Measurements from ENCODE around the gene LMO1.

The LMO1 gene

DNA sequence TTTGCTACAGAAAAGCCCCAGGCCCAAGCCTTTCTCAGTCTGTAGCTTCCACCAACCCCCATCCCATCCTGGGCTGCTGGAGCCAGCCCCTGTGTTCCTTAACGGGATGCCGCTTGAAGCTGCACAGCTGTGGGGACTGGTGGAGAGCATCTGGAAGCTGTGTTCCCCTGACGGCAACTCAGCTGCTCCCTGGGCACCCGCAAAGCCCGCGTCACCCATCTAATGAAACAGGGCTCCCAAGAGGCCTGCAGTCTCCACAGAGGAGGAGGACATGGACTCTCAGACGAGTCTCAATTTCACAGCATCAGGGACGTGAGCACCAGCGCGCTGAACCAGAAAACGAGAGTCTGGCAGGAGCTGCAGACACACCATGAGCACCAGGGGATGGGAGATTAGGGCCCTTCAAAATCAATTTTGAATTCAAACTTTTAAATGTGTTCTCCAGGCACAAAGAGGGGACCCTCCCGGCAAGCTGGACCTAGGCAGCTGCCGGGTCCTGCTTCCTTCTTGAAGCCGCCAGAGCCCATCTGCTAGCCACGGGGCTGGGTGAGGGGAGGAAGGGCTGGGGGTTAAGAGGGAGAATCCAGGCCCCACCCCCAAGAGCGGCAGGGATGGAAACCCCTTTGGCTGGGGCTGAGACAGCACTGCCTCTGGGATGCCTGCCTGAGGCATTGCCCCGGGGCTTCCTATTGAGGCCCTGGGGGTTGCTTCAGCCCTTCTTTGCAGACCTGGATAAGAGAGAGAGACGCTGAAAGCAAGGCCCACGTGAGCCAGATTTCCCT, 21.0 kb downstream of the LMO1 start:
- DNase-seq, result no peak

DNA sequence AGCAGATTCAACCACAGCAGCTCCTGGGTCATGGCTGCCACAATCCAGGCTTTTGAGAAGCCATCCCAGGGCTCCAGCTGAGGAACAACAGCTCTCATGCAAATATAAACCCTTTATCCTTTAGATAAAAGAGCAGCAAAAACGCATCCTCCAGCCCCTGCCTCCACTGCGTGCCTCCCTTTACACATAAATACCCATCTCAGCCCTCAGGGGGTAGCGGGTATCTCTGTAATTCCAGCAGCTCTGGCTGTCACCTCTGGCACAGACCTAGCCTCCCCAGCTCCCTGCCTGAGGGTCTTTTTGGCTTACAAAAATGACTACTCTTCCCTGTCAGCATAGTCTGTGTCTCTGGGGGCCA, 21.6 kb downstream of the LMO1 start:
- no peak for DNase-seq

DNA sequence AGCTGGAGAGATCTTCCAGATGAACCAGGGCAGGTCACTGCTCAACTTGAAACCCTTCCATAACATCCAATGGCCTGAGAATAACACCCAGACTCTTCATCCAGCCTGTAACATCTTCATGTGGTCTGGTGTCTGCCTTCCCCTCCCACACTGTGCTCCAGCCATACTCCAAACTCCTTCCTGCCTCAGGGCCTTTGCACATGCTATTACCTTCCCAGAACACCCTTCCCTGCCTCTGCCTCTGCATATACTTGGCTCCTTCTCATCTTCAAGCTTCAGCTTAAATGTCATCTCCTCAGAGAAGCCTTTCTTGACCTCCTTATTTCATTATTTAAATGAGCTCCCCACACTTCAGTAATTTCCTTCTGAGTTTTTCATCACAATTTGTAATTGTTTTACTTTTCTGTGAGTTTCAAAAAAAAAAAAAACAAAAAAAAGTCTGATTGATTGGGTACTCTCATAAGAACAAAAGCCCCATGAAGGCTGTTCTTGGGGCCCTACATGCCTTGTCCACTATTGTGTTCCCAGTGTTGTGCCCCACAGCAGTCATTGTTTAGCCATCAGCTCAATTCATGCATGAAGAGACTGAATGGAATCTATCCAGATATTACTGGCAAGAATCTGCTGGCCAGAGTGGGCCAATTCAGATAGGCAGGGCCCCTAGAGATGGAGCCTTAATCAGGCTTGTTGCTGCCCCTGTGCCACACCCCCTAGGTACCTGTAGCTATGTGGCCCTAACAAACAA, 22.1 kb downstream of the LMO1 start:
- no peak for DNase-seq

- DNase-seq, result no peak
These were observed 24.0 kb downstream of the LMO1 start for GRCh38 chr11:8239536-8240228.

DNA sequence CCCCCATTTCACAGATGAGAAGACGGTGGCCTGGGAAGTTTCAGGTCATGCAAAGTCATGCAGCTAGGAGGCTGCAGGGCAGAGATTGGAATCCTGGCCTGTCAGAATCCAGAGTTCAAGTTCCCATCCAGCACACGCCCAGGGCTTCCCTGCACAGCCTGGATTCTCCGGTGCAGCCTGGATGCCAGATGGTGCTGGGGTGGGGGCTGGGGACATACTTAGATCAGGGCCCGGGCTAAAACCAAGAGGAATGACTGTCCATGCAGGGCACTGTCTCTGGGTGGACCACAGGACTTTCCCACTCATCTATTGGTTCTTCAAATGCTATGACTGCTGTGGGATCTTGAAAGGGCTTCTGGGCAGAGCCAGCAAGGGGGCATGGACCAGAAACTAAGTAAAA, 24.6 kb downstream of the LMO1 start:
- DNase-seq, result no peak

DNA sequence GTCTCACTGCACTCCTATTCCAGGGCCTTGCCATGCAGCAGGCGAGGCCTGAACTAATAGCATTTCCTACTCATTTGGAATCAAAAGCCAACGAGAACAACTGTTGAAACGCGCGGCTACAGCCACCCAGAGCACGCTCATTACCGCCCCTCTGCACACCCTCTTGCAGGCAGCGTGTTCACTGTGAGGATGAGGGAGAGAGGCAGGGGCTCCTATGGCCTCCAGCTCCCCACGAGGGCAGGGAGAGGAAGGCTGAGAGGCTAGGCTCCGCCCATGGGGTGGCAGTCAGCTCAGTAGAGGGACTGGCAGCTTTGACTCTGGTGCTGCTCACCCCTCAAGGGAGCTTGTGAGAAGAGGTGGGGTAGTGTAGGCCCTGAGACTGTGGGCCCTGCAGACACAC, 26.2 kb downstream of the LMO1 start:
- no peak for DNase-seq

DNA sequence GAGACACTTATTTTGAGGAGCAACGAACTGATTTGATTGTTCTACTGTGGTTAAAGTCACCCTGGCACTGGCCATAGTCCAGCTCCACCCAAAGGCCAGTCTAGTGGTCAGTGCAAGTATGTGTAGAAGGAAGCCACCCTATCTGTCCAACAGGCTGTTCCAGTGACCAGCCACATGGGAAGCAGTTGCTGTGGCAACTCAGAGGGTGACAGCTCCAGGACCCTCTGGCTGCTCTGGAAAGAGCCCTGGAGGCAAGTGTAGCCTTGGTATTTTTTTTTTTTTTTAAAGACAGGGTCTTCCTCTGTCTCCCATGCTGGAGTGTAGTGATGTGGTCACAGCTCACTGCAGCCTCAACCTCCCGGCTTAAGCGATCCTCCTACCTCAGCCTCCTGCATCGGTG, 27.8 kb downstream of the LMO1 start:
- no peak for DNase-seq

DNA sequence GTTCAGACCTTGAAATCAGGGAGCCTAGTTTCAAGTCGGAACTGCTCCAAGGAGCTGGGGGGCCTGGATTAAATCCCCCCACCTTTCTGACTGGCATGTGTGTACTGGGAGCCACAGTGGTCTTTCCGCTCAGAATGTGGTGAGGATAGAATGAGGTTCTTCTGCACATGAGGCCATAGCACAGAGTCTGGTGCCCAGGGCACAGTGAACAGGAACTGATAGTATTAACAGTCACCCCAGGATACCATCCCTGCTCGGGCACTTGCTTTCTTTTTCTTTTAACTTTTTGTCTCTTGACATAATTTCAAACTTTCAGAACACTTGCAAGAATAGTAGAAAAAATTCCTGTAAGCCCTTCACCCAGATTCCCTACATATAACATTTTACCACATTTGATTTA, 28.8 kb downstream of the LMO1 start:
- DNase-seq, result no peak

- DNase-seq, result peak in 1 of 2 experiments; percentile 22
These were observed 29.3 kb downstream of the LMO1 start for GRCh38 chr11:8234425-8234821.

DNA sequence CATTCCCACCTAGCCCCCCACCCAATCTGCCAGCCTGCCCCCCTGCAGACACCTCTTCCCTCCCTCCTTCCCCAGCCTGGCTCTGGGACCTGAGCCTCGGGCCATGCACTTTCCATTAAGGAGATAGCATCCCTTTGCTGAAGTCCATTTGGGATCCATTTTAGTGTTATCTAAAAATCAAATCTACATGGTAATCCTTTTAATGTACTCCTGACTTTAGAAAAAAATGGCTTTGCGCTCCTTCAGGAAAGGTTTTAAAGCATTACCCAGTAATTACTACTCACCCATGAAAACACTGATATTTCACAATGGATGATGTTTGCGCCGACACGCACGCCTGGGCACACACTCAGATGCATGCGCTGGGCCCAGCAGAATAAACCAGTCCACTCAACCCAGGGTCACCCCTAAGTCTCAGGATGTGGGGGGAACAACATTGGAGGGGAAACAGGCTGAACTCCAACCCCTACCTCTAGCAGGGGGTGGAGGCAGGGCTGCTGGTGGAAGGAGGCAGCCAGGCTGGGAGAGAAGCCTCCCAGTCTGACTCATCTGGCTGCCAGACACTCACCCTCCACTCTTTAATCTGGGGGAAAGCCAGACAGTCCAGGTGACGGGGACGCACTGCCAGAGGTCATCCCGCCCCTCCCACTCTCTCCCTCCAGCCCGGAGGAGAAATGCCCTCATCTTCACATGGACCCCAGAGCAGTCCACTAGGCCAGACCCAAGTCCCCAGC, 29.8 kb downstream of the LMO1 start:
- no peak for DNase-seq

DNA sequence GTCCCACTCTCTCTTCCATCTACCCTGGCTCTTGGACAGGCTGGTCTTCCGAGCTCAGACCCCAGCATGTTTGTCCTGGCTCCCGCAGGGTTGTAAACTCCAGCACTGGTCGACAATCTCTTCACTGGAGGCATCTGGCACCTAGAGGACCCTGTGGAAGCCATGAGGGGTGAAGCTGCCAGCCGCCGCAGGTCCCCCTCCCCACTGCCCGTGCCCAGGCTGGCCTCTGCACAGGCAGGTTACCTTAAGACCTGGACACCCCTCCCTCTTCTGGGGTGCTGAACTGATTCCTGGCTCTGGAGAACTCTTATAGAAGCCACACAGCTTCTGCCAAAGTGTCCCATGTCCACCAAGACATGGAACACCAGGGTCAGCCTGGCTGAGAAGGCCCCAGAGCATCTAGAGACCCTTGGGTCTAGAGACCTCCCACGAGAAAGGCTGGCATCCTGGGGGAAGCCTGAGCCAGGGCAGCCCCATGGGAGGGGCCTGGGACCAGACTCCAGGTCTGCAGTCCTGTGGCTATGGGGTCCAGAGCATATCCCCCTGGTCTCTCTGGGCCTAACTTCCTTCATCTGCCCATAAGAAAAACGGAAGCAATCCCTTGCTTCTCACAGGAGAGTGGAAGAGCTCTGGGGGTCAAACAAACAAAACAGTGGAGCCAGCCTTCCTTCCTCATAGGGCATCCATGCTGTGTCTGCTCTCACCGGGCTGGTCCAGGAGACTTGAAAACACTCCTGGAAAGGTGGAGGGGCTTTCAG, 30.6 kb downstream of the LMO1 start:
- no peak for DNase-seq

- no peak for DNase-seq
These were observed 31.3 kb downstream of the LMO1 start for GRCh38 chr11:8232414-8232813.

- DNase-seq, result peak in 1 of 2 experiments; percentile 28
These were observed 31.7 kb downstream of the LMO1 start for GRCh38 chr11:8231979-8232378.

- no peak for DNase-seq
These were observed 32.5 kb downstream of the LMO1 start for GRCh38 chr11:8230921-8231847.

- DNase-seq, result no peak
These were observed 33.4 kb downstream of the LMO1 start for GRCh38 chr11:8230178-8230859.

- no peak for DNase-seq
These were observed 34.1 kb downstream of the LMO1 start for GRCh38 chr11:8229299-8230177.

GRCh38 chr11:8228231-8228630, 35.4 kb downstream of the LMO1 start:
- DNase-seq, result no peak

- DNase-seq, result no peak
These were observed 36.2 kb downstream of the LMO1 start for GRCh38 chr11:8227156-8228152.
